Measurements from ENCODE around the gene NF1.

NF1 gene

DNA sequence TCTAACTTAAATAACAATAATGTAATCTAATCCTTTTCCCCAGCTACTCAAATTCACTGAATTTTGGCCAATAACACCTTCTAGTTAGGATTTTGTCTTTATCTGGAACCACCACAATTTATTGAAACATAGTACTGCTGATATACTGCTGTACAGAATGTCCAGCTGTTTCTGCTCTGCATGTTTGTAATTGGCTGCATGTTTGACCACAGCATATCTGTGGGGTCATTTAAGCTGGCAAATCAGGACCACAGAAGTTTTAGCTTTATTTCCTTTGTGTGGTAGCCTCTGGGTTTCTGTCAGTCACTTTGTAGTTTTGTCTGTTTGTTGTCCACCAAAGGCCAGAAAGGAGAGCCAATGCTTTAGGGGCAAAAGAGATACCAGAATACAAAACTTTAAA is 274.5 kb downstream of the NF1 start:
- no peak for DNase-seq
- H3K79me2 ChIP-seq (ENCODE audit: low read length): no peaks in the 10 kb centered on the region
- no peaks in the 10 kb centered on the region for H3K9me2 ChIP-seq (replicated peaks; ENCODE audit: insufficient read depth, low read length)
- no peak overlapping the region for H3K4me2 ChIP-seq (ENCODE audit: low read depth, low read length)
- 0 out of 2 replicates have a peak, but pooled peaks cover 5% of the 10 kb centered on the region for H3F3A ChIP-seq (ENCODE audit: insufficient read depth, low read length)
- no peak for TF ChIP-seq EZH2 (optimal IDR thresholded peaks at IDR 0.05; ENCODE audit: low read depth, low read length)
- TF ChIP-seq, protein P1, sequence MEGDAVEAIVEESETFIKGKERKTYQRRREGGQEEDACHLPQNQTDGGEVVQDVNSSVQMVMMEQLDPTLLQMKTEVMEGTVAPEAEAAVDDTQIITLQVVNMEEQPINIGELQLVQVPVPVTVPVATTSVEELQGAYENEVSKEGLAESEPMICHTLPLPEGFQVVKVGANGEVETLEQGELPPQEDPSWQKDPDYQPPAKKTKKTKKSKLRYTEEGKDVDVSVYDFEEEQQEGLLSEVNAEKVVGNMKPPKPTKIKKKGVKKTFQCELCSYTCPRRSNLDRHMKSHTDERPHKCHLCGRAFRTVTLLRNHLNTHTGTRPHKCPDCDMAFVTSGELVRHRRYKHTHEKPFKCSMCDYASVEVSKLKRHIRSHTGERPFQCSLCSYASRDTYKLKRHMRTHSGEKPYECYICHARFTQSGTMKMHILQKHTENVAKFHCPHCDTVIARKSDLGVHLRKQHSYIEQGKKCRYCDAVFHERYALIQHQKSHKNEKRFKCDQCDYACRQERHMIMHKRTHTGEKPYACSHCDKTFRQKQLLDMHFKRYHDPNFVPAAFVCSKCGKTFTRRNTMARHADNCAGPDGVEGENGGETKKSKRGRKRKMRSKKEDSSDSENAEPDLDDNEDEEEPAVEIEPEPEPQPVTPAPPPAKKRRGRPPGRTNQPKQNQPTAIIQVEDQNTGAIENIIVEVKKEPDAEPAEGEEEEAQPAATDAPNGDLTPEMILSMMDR (IDR thresholded peaks at IDR 0.05; ENCODE audit: low read length): no peak
- no peak for TF ChIP-seq EZH2phosphoT487 (IDR thresholded peaks at IDR 0.05; ENCODE audit: low read length)
- no peaks in the 10 kb centered on the region for H3K9me3 ChIP-seq (replicated peaks; ENCODE audit: insufficient read depth, low read length)
- H3K9ac ChIP-seq (ENCODE audit: low read length): no peak overlapping the region
- no peak overlapping the region for H3K27ac ChIP-seq (ENCODE audit: low read length)
- H2AFZ ChIP-seq (ENCODE audit: low read length): no peak overlapping the region
- no peak overlapping the region for H3K4me3 ChIP-seq (ENCODE audit: low read length)
- no peaks in the 10 kb centered on the region for H3K27me3 ChIP-seq (replicated peaks; ENCODE audit: insufficient read depth, low read length)
- H3K4me1 ChIP-seq (ENCODE audit: low read length): peaks cover 20% of the 10 kb centered on the region
- no peaks in the 10 kb centered on the region for H4K20me1 ChIP-seq (ENCODE audit: insufficient read depth, low read length)
- H3K36me3 ChIP-seq (replicated peaks; ENCODE audit: insufficient read depth, low read length): no peaks in the 10 kb centered on the region

DNA sequence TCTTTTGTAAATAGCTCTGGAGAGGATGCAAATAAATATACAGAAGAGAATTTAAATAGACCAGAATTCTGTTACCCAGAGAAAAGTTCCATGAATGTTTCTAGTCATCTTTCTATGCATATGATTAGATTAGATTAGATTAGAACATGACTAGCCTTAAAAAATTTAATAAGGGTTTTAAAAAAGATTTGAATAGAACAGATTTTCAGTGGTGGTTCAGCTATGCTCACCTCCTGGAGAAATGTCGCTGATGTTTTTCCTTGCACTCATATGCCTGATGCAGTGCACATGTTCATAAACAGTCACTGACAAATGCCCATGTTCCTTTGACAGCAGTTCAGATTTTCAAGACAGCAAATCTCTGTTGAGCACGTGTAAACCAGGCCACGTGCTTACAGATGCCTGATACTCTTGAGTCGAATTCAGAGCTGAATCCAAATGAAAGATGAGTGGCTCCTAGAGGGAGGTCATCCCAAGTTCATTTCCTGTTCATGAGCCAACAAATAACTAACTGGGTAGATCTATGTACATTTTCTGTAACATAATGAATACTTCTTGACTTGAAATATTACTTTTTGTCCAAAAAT is 276.8 kb downstream of the NF1 start:
- Histone ChIP-seq H3F3A (ENCODE audit: insufficient read depth, low read length) (0 out of 2 replicates have a peak, but pooled peaks cover 5% of the 10 kb centered on the region), H3K36me3 (replicated peaks; ENCODE audit: insufficient read depth, low read length) (no peaks in the 10 kb centered on the region), H3K4me1 (ENCODE audit: low read length) (peaks cover 20% of the 10 kb centered on the region), H3K9me2 (replicated peaks; ENCODE audit: insufficient read depth, low read length) (no peaks in the 10 kb centered on the region), H3K4me3 (ENCODE audit: low read length) (no peak overlapping the region), H2AFZ (ENCODE audit: low read length) (no peak overlapping the region), H3K27me3 (replicated peaks; ENCODE audit: insufficient read depth, low read length) (no peaks in the 10 kb centered on the region), H3K9me3 (replicated peaks; ENCODE audit: insufficient read depth, low read length) (no peaks in the 10 kb centered on the region), H4K20me1 (ENCODE audit: insufficient read depth, low read length) (no peaks in the 10 kb centered on the region), H3K27ac (ENCODE audit: low read length) (no peak overlapping the region), H3K9ac (ENCODE audit: low read length) (no peak overlapping the region), H3K79me2 (ENCODE audit: low read length) (no peaks in the 10 kb centered on the region), H3K4me2 (ENCODE audit: low read depth, low read length) (peak overlapping the region; percentile 16)
- DNase-seq: peak; percentile 72
- TF ChIP-seq EZH2phosphoT487 (IDR thresholded peaks at IDR 0.05; ENCODE audit: low read length) (no peak), EZH2 (optimal IDR thresholded peaks at IDR 0.05; ENCODE audit: low read depth, low read length) (no peak)
- TF ChIP-seq, protein P1 (IDR thresholded peaks at IDR 0.05; ENCODE audit: low read length): no peak

DNA sequence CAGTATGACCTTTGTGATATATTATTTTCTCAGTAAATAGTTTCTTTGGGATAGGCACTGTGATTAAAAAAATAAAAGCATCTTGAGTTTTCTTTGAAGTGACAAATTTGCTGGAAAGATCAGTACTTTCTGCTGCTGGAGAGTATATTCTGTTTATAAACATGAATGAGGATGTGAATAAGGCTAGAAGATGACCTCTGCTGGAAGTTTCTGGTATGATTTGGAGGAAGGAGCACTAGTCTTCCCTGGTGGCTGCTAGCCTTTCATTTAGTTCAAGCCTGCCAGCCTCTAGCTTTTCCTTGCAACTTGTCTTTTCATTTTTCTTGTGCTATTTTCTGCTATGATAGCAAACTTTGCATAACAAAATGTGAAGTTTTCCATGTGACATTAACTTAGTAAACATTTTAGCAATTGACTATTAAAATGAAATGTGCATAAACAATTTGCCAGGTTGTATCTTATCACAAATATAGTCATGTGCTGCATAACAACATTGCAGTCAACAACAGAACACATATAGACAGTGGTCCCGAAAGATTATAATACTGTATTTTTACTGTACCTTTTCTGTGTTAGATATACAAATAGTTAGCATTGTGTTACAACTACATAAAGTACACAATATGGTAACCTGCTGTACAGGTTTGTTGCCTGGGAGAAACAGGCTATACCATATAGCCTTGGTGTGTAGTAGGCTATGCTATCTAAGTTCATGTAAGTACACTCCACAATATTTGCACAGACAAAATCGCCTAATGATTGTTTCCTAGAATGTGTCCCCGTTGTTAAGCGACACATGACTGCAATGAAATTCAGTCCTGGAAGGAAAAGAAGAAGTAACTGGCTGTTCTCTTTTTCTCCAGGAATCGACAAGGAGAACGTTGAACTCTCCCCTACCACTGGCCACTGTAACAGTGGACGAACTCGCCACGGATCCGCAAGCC is 278.6 kb downstream of the NF1 start:
- no peaks in the 10 kb centered on the region for H3K9me2 ChIP-seq (replicated peaks; ENCODE audit: insufficient read depth, low read length)
- H3K79me2 ChIP-seq (ENCODE audit: low read length): no peaks in the 10 kb centered on the region
- H3K4me3 ChIP-seq (ENCODE audit: low read length): no peak overlapping the region
- 0 out of 2 replicates have a peak, but pooled peaks cover 5% of the 10 kb centered on the region for H3F3A ChIP-seq (ENCODE audit: insufficient read depth, low read length)
- H3K4me2 ChIP-seq (ENCODE audit: low read depth, low read length): no peak overlapping the region
- no peaks in the 10 kb centered on the region for H4K20me1 ChIP-seq (ENCODE audit: insufficient read depth, low read length)
- no peaks in the 10 kb centered on the region for H3K27me3 ChIP-seq (replicated peaks; ENCODE audit: insufficient read depth, low read length)
- TF ChIP-seq EZH2 (optimal IDR thresholded peaks at IDR 0.05; ENCODE audit: low read depth, low read length) (no peak), EZH2phosphoT487 (IDR thresholded peaks at IDR 0.05; ENCODE audit: low read length) (no peak)
- TF ChIP-seq, protein P1 (IDR thresholded peaks at IDR 0.05; ENCODE audit: low read length): peak; percentile 72
- H3K4me1 ChIP-seq (ENCODE audit: low read length): peaks cover 20% of the 10 kb centered on the region
- DNase-seq: peak; percentile 74
- H3K9ac ChIP-seq (ENCODE audit: low read length): no peak overlapping the region
- no peak overlapping the region for H2AFZ ChIP-seq (ENCODE audit: low read length)
- H3K9me3 ChIP-seq (replicated peaks; ENCODE audit: insufficient read depth, low read length): no peaks in the 10 kb centered on the region
- H3K27ac ChIP-seq (ENCODE audit: low read length): no peak overlapping the region
- no peaks in the 10 kb centered on the region for H3K36me3 ChIP-seq (replicated peaks; ENCODE audit: insufficient read depth, low read length)
